Pulmonary artery endothelial cell (primary cell): ENCODE data around the gene MRPS14. TPM values are rescaled to one million over a fixed set of nuclear protein-coding genes. Genes with fewer than 3 reads are reported as not detected.

ENCODE experiments used
- total RNA-seq: library from RNA; depleted of rRNA; stranded (reverse); fragments of >200 nt; gene quantifications from 2 replicates; pipeline ENCODE4 v1.2.3, GENCODE V29; 2014

MRPS14 gene
- total RNA-seq, 1 donor from 2014 or later = 30.3 TPM

Other genes with a start within 250 kb of the MRPS14 start
- 248 and 416 TPM in 2 replicates for gene CACYBP, start 23.5 kb downstream of the MRPS14 start, total RNA-seq
- not detected in 2 replicates for gene TNN, start 44.4 kb upstream of the MRPS14 start, total RNA-seq
- 12.4 and 34.5 TPM in 2 replicates for gene KIAA0040, start 169.4 kb upstream of the MRPS14 start, total RNA-seq